ENCODE data around the gene SH3TC1.
A peak's percentile ranks its signal among the peaks of the same experiment; 100 is the strongest.

The SH3TC1 gene

GRCh38 chr4:8230033-8230432, 30.9 kb downstream of the SH3TC1 start:
- DNase-seq (ENCODE audit: low read depth) = no peak

GRCh38 chr4:8230891-8231290, 31.8 kb downstream of the SH3TC1 start:
- DNase-seq (ENCODE audit: low read depth) = no peak

- no peak for DNase-seq (ENCODE audit: low read depth)
Observed at GRCh38 chr4:8231551-8232049, 32.5 kb downstream of the SH3TC1 start.

GRCh38 chr4:8232748-8233147, 33.7 kb downstream of the SH3TC1 start:
- DNase-seq (ENCODE audit: low read depth) = no peak

GRCh38 chr4:8233672-8234484, 34.8 kb downstream of the SH3TC1 start:
- DNase-seq (ENCODE audit: low read depth) = no peak

GRCh38 chr4:8234715-8235114, 35.6 kb downstream of the SH3TC1 start:
- DNase-seq (ENCODE audit: low read depth) = no peak

- DNase-seq (ENCODE audit: low read depth) = no peak
Observed at GRCh38 chr4:8235224-8235623, 36.1 kb downstream of the SH3TC1 start.

GRCh38 chr4:8235686-8236085, 36.6 kb downstream of the SH3TC1 start:
- DNase-seq (ENCODE audit: low read depth) = no peak

- no peak for DNase-seq (ENCODE audit: low read depth)
Observed at GRCh38 chr4:8236106-8236919, 37.2 kb downstream of the SH3TC1 start.

- no peak for DNase-seq (ENCODE audit: low read depth)
Observed at GRCh38 chr4:8236920-8237195, 37.8 kb downstream of the SH3TC1 start.

GRCh38 chr4:8237256-8237989, 38.3 kb downstream of the SH3TC1 start:
- no peak for DNase-seq (ENCODE audit: low read depth)

GRCh38 chr4:8238036-8238511, 39.0 kb downstream of the SH3TC1 start:
- no peak for DNase-seq (ENCODE audit: low read depth)

GRCh38 chr4:8238515-8239053, 39.5 kb downstream of the SH3TC1 start:
- no peak for DNase-seq (ENCODE audit: low read depth)

GRCh38 chr4:8239226-8239625, 40.1 kb downstream of the SH3TC1 start:
- DNase-seq (ENCODE audit: low read depth) = no peak

- DNase-seq (ENCODE audit: low read depth) = no peak
Observed at GRCh38 chr4:8239661-8240060, 40.6 kb downstream of the SH3TC1 start.

GRCh38 chr4:8240211-8241041, 41.3 kb downstream of the SH3TC1 start:
- DNase-seq (ENCODE audit: low read depth) = no peak

GRCh38 chr4:8241211-8241779, 42.2 kb downstream of the SH3TC1 start:
- no peak for DNase-seq (ENCODE audit: low read depth)

- DNase-seq (ENCODE audit: low read depth) = peak; percentile 82
Observed at GRCh38 chr4:8241895-8242696, 43.0 kb downstream of the SH3TC1 start.

- no peak for DNase-seq (ENCODE audit: low read depth)
Observed at GRCh38 chr4:8242782-8243560, 43.9 kb downstream of the SH3TC1 start.
